ENCODE measurements around the gene CPT1B. TPM values are rescaled to one million over a fixed set of nuclear protein-coding genes. Genes with fewer than 3 reads are reported as not detected.
"Not testable (repeated sequence)": the region's sequence is repeated elsewhere in the genome, so short reads cannot be mapped to it uniquely, and the experiment has no call there.

CPT1B gene
- total and polyA plus RNA-seq, 2 experiments from 2014 or later: 1.3 to 2.9 TPM

- peaks cover 26% of the 10 kb centered on the region for H3K4me1 ChIP-seq (ENCODE audit: insufficient read depth)
- H2AFZ ChIP-seq: peak overlapping the region; percentile 54
- in situ Hi-C loops (cut with MboI): no loop called here
- no peaks in the 10 kb centered on the region for H3K79me2 ChIP-seq (ENCODE audit: insufficient read depth)
- peak overlapping the region; percentile 62 for H3K9ac ChIP-seq
- TF ChIP-seq EZH2phosphoT487 (IDR thresholded peaks at IDR 0.05; ENCODE audit: insufficient read depth, low read depth) (no peak), EZH2 (IDR thresholded peaks at IDR 0.05; ENCODE audit: insufficient read depth, poor library complexity, severe bottlenecking) (no peak)
- H3K27me3 ChIP-seq (replicated peaks; ENCODE audit: insufficient read depth): peaks cover 8% of the 10 kb centered on the region
- peak overlapping the region; percentile 51; the same call in 1 of the 2 replicates for H3K4me3 ChIP-seq
- H4K20me1 ChIP-seq (ENCODE audit: insufficient read depth): no peaks in the 10 kb centered on the region
- no peak overlapping the region for H3K4me2 ChIP-seq (ENCODE audit: unreplicated experiment)
- no peaks in the 10 kb centered on the region for H3K36me3 ChIP-seq (ENCODE audit: low read depth)
- H3K9me2 ChIP-seq (ENCODE audit: insufficient read depth): no peaks in the 10 kb centered on the region
- DNase-seq: no peak
- 93% methylated on average over 5 of the region's 5 CpGs for WGBS, 2 experiments (ENCODE audit: low coverage in 1 of 2, low lambda C conversion rate in 2 of 2, missing lambda C conversion rate in 2 of 2)
- peaks cover 27% of the 10 kb centered on the region for H3F3A ChIP-seq (ENCODE audit: insufficient read depth)
- H3K27ac ChIP-seq: no peak overlapping the region
- H3K9me3 ChIP-seq (ENCODE audit: low read depth): no peaks in the 10 kb centered on the region
Observed at GRCh38 chr22:50544746-50545253, 33.4 kb downstream of the CPT1B start.

GRCh38 chr22:50544078-50544745 lies 34.0 kb downstream of the CPT1B start:
- Histone ChIP-seq H3F3A (ENCODE audit: insufficient read depth) (peaks cover 31% of the 10 kb centered on the region), H3K9me3 (ENCODE audit: low read depth) (no peaks in the 10 kb centered on the region), H3K27ac (0 out of 2 replicates have a peak overlapping the region, but pooled peaks have one; percentile 13), H4K20me1 (ENCODE audit: insufficient read depth) (no peaks in the 10 kb centered on the region), H3K9me2 (ENCODE audit: insufficient read depth) (no peaks in the 10 kb centered on the region), H3K27me3 (replicated peaks; ENCODE audit: insufficient read depth) (peaks cover 8% of the 10 kb centered on the region), H3K4me1 (ENCODE audit: insufficient read depth) (peaks cover 30% of the 10 kb centered on the region), H3K9ac (peak overlapping the region; percentile 62), H3K4me3 (peak overlapping the region; percentile 51), H2AFZ (peak overlapping the region; percentile 54), H3K79me2 (ENCODE audit: insufficient read depth) (no peaks in the 10 kb centered on the region), H3K36me3 (ENCODE audit: low read depth) (no peaks in the 10 kb centered on the region), H3K4me2 (ENCODE audit: unreplicated experiment) (peak overlapping the region; percentile 60)
- in situ Hi-C loops (cut with MboI): no loop called here
- DNase-seq: peak; percentile 90
- WGBS, 2 experiments (ENCODE audit: low coverage in 1 of 2, low lambda C conversion rate in 2 of 2, missing lambda C conversion rate in 2 of 2): 6% methylated on average over 34 to 52 of the region's 52 CpGs
- no peak for TF ChIP-seq EZH2phosphoT487 (IDR thresholded peaks at IDR 0.05; ENCODE audit: insufficient read depth, low read depth)

GRCh38 chr22:50542416-50542927 lies 35.8 kb downstream of the CPT1B start:
- H3K27ac ChIP-seq: peak overlapping the region; percentile 99
- WGBS, 2 experiments (ENCODE audit: low coverage in 1 of 2, low lambda C conversion rate in 2 of 2, missing lambda C conversion rate in 2 of 2): 88% methylated on average over 19 of the region's 19 CpGs
- peaks cover 42% of the 10 kb centered on the region for H3F3A ChIP-seq (ENCODE audit: insufficient read depth)
- no peaks in the 10 kb centered on the region for H3K36me3 ChIP-seq (ENCODE audit: low read depth)
- no peaks in the 10 kb centered on the region for H3K79me2 ChIP-seq (ENCODE audit: insufficient read depth)
- H2AFZ ChIP-seq: no peak overlapping the region
- peak; percentile 75 for DNase-seq
- in situ Hi-C loops (cut with MboI): no loop called here
- no peaks in the 10 kb centered on the region; the same call in 1 of the 2 replicates for H3K27me3 ChIP-seq (replicated peaks; ENCODE audit: insufficient read depth)
- H3K4me2 ChIP-seq (ENCODE audit: unreplicated experiment): no peak overlapping the region
- H4K20me1 ChIP-seq (ENCODE audit: insufficient read depth): no peaks in the 10 kb centered on the region
- peaks cover 42% of the 10 kb centered on the region for H3K4me1 ChIP-seq (ENCODE audit: insufficient read depth)
- H3K4me3 ChIP-seq: no peak overlapping the region
- no peaks in the 10 kb centered on the region for H3K9me2 ChIP-seq (ENCODE audit: insufficient read depth)
- H3K9me3 ChIP-seq (ENCODE audit: low read depth): no peaks in the 10 kb centered on the region
- H3K9ac ChIP-seq: no peak overlapping the region
- TF ChIP-seq EZH2 (IDR thresholded peaks at IDR 0.05; ENCODE audit: insufficient read depth, poor library complexity, severe bottlenecking) (no peak), EZH2phosphoT487 (IDR thresholded peaks at IDR 0.05; ENCODE audit: insufficient read depth, low read depth) (no peak)

GRCh38 chr22:50541667-50542026 lies 36.6 kb downstream of the CPT1B start:
- H3K9me3 ChIP-seq (ENCODE audit: low read depth); H3K9me2 ChIP-seq (ENCODE audit: insufficient read depth); in situ Hi-C loops (cut with MboI); H3K27me3 ChIP-seq (replicated peaks; ENCODE audit: insufficient read depth); H3K36me3 ChIP-seq (ENCODE audit: low read depth); H4K20me1 ChIP-seq (ENCODE audit: insufficient read depth); H3K4me3 ChIP-seq; H2AFZ ChIP-seq; H3K79me2 ChIP-seq (ENCODE audit: insufficient read depth): not testable (repeated sequence)
- H3K4me2 ChIP-seq (ENCODE audit: unreplicated experiment): peak overlapping the region; percentile 1
- H3K9ac ChIP-seq: peak overlapping the region; percentile 72
- H3K4me1 ChIP-seq (ENCODE audit: insufficient read depth): peaks cover 42% of the 10 kb centered on the region
- peak; percentile 96 for DNase-seq
- peak overlapping the region; percentile 99 for H3K27ac ChIP-seq
- H3F3A ChIP-seq (ENCODE audit: insufficient read depth): peaks cover 42% of the 10 kb centered on the region
- 3% methylated on average over 5 of the region's 5 CpGs for WGBS, 2 experiments (ENCODE audit: low coverage in 1 of 2, low lambda C conversion rate in 2 of 2, missing lambda C conversion rate in 2 of 2)
